GM12878 (cell line): ENCODE data around the gene PACS2.

Source experiments
- CTCF ChIP-seq, 3 experiments: IDR thresholded peaks in 2 of 3; conservative IDR thresholded peaks in 1 of 3; 2 replicates each; pipeline ENCODE4 v1.5.1; 2011; ENCODE audit warnings: low read depth in 3 of 3, low read length in 3 of 3, mild to moderate bottlenecking in 3 of 3, control low read depth in 2 of 3, moderate library complexity in 2 of 3, inconsistent platforms in 1 of 3, mixed read lengths in 1 of 3; ENCODE audit not compliant: control insufficient read depth in 2 of 3, insufficient read depth in 1 of 3; ENCODE audit errors: extremely low read depth in 1 of 3
- EZH2 ChIP-seq: IDR thresholded peaks from 2 replicates; pipeline ENCODE4 v1.6.1; 2012; ENCODE audit warnings: low read depth, mild to moderate bottlenecking, control low read depth, inconsistent platforms, low read length, borderline replicate concordance; ENCODE audit not compliant: control insufficient read depth
- MAX ChIP-seq: IDR thresholded peaks from 2 replicates; pipeline ENCODE4 v1.6.1; 2012; ENCODE audit warnings: low read depth, low read length, improper control_type of control experiment
- POLR2A ChIP-seq: IDR thresholded peaks from 2 replicates; pipeline ENCODE4 v1.6.1; 2011; ENCODE audit warnings: low read depth, mild to moderate bottlenecking, low read length
- SPI1 ChIP-seq: IDR thresholded peaks from 2 replicates; pipeline ENCODE4 v1.6.1; 2011; ENCODE audit warnings: low read depth, mild to moderate bottlenecking, low read length, moderate library complexity, borderline replicate concordance; ENCODE audit not compliant: insufficient read depth
- TAF1 ChIP-seq: IDR thresholded peaks from 2 replicates; pipeline ENCODE4 v1.6.1; 2011; ENCODE audit warnings: mild to moderate bottlenecking, low read depth, low read length, borderline replicate concordance
- TARDBP ChIP-seq: IDR thresholded peaks from 2 replicates; pipeline ENCODE4 v1.6.1; 2016; ENCODE audit warnings: borderline replicate concordance
- YY1 ChIP-seq: IDR thresholded peaks from 2 replicates; pipeline ENCODE4 v1.6.1; 2011; ENCODE audit warnings: low read depth, mild to moderate bottlenecking, low read length

DNA sequence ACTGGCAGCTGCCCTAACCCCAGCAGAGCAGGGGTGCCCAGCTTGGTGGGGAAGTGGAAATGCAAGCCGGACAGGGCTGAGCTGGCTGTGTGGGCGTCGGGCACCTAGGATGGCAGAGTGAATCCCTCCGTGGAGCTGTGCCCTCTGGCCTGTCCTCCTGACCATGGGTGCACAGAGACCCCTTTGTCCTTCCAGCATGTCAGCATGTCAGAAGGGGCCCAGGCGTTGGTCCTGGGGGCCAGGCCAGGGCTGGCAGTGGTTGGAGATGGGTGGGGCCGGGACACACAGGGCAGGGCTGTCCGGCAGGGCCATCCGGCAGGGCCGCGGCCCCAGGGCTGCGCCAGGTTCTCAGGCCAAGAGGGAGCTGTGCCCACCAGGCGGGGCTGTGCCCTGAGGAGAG lies 75.0 kb downstream of the PACS2 start:
- TF ChIP-seq POLR2A, result no peak
- no peak for TF ChIP-seq YY1
- TF ChIP-seq MAX, result no peak
- no peak for TF ChIP-seq TARDBP
- TF ChIP-seq CTCF (IDR thresholded peaks at IDR 0.05 in 2 of 3, conservative IDR thresholded peaks at IDR 0.05 in 1 of 3; ENCODE audit: control insufficient read depth in 2 of 3, extremely low read depth in 1 of 3, insufficient read depth in 1 of 3, low read depth in 3 of 3, low read length in 3 of 3), result no peak
- TF ChIP-seq SPI1, result no peak
- no peak for TF ChIP-seq EZH2
- TF ChIP-seq TAF1, result no peak
